HEK293 (cell line): ENCODE data around the gene GRK5.

ENCODE experiments used
- CTCF ChIA-PET: fragments of 350-600 bp; formaldehyde crosslinking; extraction: SDS; loops from one replicate; lab custom pipeline; 2021; ENCODE audit warnings: antibody characterized with exemption; lab: Yijun Ruan, JAX
- POLR2A ChIA-PET: fragments of 300-600 bp; formaldehyde crosslinking; extraction: SDS; loops from one replicate; lab custom pipeline; 2020; ENCODE audit warnings: antibody characterized with exemption, inconsistent platforms; lab: Yijun Ruan, JAX
- H3K27ac ChIP-seq: fragments of 200-500 bp; sonication (Bioruptor generic); 2 replicates; pipeline ENCODE4 v1.5.1; 2014; ENCODE audit warnings: low read depth, low read length, control low read depth, inconsistent platforms; ENCODE audit errors: extremely low read depth
- H3K36me3 ChIP-seq, 2 experiments: fragments of 200-500 bp in 1 of 2; sonication (Bioruptor generic) in 1 of 2; 1 replicate in 1 of 2; 2 replicates in 1 of 2; pipeline ENCODE4 v1.5.1; 2014 to 2017; ENCODE audit warnings: inconsistent platforms in 2 of 2, low read length in 2 of 2; ENCODE audit not compliant: control insufficient read depth in 2 of 2, insufficient read depth in 1 of 2
- H3K4me1 ChIP-seq: fragments of 200-500 bp; sonication (Bioruptor generic); 2 replicates; pipeline ENCODE4 v1.5.1; 2014; ENCODE audit warnings: mild to moderate bottlenecking, low read length, inconsistent platforms; ENCODE audit not compliant: control insufficient read depth, insufficient read depth
- H3K4me3 ChIP-seq: 2 replicates; pipeline ENCODE4 v1.5.1; 2011; ENCODE audit warnings: low read depth, mild to moderate bottlenecking, control low read depth, low read length, moderate library complexity
- H3K9me3 ChIP-seq: fragments of 200-500 bp; sonication (Bioruptor generic); 2 replicates; pipeline ENCODE4 v1.5.1; 2014; ENCODE audit warnings: low read depth, low read length, inconsistent platforms; ENCODE audit not compliant: control insufficient read depth, insufficient read depth
- BCL11A ChIP-seq: fragments of 450-650 bp; formaldehyde crosslinking; IDR thresholded peaks from 2 replicates; pipeline ENCODE4 v1.5.1; 2016; ENCODE audit warnings: low read depth, missing biosample characterization, missing genetic modification characterization
- HOXA7 ChIP-seq: sonication (generic); formaldehyde crosslinking; IDR thresholded peaks from 2 replicates; pipeline ENCODE4 v1.8.1; 2022; ENCODE audit warnings: missing genetic modification reagents, borderline replicate concordance
- PRDM1 ChIP-seq: fragments of 450-650 bp; formaldehyde crosslinking; IDR thresholded peaks from 2 replicates; pipeline ENCODE4; 2016; ENCODE audit warnings: missing biosample characterization, missing genetic modification characterization
- ZBTB21 ChIP-seq: fragments of 450-650 bp; formaldehyde crosslinking; IDR thresholded peaks from 2 replicates; pipeline ENCODE4 v1.5.1; 2017; ENCODE audit warnings: missing biosample characterization, missing genetic modification characterization
- ZEB2 ChIP-seq: fragments of 450-650 bp; formaldehyde crosslinking; IDR thresholded peaks from 2 replicates; pipeline ENCODE4 v1.5.1; 2016; ENCODE audit warnings: missing biosample characterization, missing genetic modification characterization
- ZFP69B ChIP-seq: fragments of 450-650 bp; formaldehyde crosslinking; IDR thresholded peaks from 2 replicates; pipeline ENCODE4 v1.5.1; 2016; ENCODE audit warnings: missing biosample characterization, missing genetic modification characterization
- ZIC2 ChIP-seq: fragments of 450-650 bp; formaldehyde crosslinking; IDR thresholded peaks from 2 replicates; pipeline ENCODE4 v1.5.1; 2016; ENCODE audit warnings: missing biosample characterization, missing genetic modification characterization
- ZNF10 ChIP-seq: fragments of 450-650 bp; formaldehyde crosslinking; IDR thresholded peaks from 2 replicates; pipeline ENCODE4 v1.5.1; 2017; ENCODE audit warnings: missing biosample characterization, missing genetic modification characterization
- ZNF112 ChIP-seq: fragments of 450-650 bp; formaldehyde crosslinking; IDR thresholded peaks from 2 replicates; pipeline ENCODE4 v1.5.0; 2017; ENCODE audit warnings: missing biosample characterization, missing genetic modification characterization
- ZNF133 ChIP-seq: fragments of 450-650 bp; formaldehyde crosslinking; IDR thresholded peaks from 2 replicates; pipeline ENCODE4 v1.5.1; 2016; ENCODE audit warnings: missing biosample characterization, missing genetic modification characterization
- ZNF404 ChIP-seq: fragments of 450-650 bp; formaldehyde crosslinking; IDR thresholded peaks from 2 replicates; pipeline ENCODE4 v1.5.1; 2017; ENCODE audit warnings: missing biosample characterization, missing genetic modification characterization
- ZNF514 ChIP-seq: fragments of 450-650 bp; formaldehyde crosslinking; IDR thresholded peaks from 2 replicates; pipeline ENCODE4 v1.5.1; 2016; ENCODE audit warnings: missing biosample characterization, missing genetic modification characterization
- ZNF560 ChIP-seq: fragments of 450-650 bp; formaldehyde crosslinking; IDR thresholded peaks from 2 replicates; pipeline ENCODE4 v1.5.1; 2017; ENCODE audit warnings: missing biosample characterization, missing genetic modification characterization, borderline replicate concordance
- ZNF621 ChIP-seq: fragments of 450-650 bp; formaldehyde crosslinking; IDR thresholded peaks from 2 replicates; pipeline ENCODE4 v1.5.1; 2017; ENCODE audit warnings: missing biosample characterization, missing genetic modification characterization
- ZNF660 ChIP-seq: fragments of 450-650 bp; IDR thresholded peaks from 2 replicates; pipeline ENCODE4 v1.5.1; 2018; ENCODE audit warnings: missing biosample characterization, mild to moderate bottlenecking, missing genetic modification characterization
- ZNF692 ChIP-seq: fragments of 450-650 bp; formaldehyde crosslinking; IDR thresholded peaks from 2 replicates; pipeline ENCODE4 v1.5.1; 2016; ENCODE audit warnings: missing biosample characterization, missing genetic modification characterization
- ZNF777 ChIP-seq: fragments of 450-650 bp; formaldehyde crosslinking; IDR thresholded peaks from 2 replicates; pipeline ENCODE4 v1.5.1; 2017; ENCODE audit warnings: missing biosample characterization, missing genetic modification characterization, borderline replicate concordance
- ZNF843 ChIP-seq: fragments of 450-650 bp; formaldehyde crosslinking; IDR thresholded peaks from 2 replicates; pipeline ENCODE4 v1.5.1; 2016; ENCODE audit warnings: missing biosample characterization, missing genetic modification characterization
- ZSCAN30 ChIP-seq: fragments of 450-650 bp; IDR thresholded peaks from 2 replicates; pipeline ENCODE4 v1.5.1; 2018; ENCODE audit warnings: missing biosample characterization, mild to moderate bottlenecking, missing genetic modification characterization, moderate library complexity
- ZXDB ChIP-seq: fragments of 450-650 bp; formaldehyde crosslinking; IDR thresholded peaks from 2 replicates; pipeline ENCODE4 v1.5.1; 2016; ENCODE audit warnings: missing biosample characterization, missing genetic modification characterization
- TF ChIP-seq, protein P1 (sequence below): fragments of 450-650 bp; formaldehyde crosslinking; IDR thresholded peaks from 2 replicates; pipeline ENCODE4 v1.5.1; 2016; ENCODE audit warnings: missing biosample characterization, missing genetic modification characterization, borderline replicate concordance
- TF ChIP-seq, protein P2 (sequence below): fragments of 450-650 bp; formaldehyde crosslinking; IDR thresholded peaks from 2 replicates; pipeline ENCODE4 v1.5.1; 2016; ENCODE audit warnings: missing biosample characterization, missing genetic modification characterization
- TF ChIP-seq, protein P3 (sequence below): fragments of 450-650 bp; formaldehyde crosslinking; IDR thresholded peaks from 2 replicates; pipeline ENCODE4 v1.5.1; 2016; ENCODE audit warnings: missing biosample characterization, missing genetic modification characterization, low read depth

The GRK5 gene

DNA sequence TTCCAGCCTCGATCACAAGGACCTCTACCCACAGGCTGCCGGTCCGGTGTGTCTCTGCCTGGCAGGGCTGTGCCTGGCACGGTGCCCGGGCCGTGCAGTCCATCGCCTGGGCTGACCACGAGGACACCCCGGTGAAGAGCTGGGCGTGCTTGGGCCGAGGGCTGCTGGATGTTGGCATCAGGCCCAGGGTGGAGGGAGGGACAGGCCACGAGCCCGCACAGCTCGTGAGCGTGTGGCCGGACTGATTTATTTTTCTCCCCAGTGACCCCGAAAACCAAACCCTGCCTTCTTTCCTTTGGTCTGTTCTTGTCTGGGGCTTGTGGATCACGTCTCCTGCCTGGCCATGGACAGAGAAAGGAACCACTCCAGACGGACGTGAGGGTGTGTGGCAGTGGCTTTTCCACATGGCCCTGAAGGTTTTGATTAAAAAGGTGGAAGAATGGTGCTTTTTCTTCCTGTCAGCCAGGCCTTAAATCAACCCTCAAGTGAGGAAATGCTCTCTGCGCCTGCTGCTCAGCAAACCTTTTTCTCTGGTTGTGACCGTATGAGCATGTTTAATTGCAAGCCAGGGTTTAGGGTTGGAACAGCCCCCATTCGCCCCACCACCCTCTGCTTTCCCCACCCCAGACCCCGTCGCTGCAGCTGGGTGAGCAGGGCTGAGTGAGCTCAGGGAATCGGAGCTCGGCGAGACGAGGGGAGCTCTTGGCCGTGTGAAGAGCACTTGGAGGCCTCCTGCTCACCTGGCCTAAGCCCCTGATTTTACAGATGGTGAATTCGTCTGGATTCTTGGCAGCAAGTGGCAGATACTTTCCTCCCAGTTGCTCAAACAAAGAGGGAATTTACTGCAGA lies 205.1 kb downstream of the GRK5 start:
- no peaks in the 10 kb centered on the region for H3K9me3 ChIP-seq
- POLR2A ChIA-PET, result no interaction called here
- H3K36me3 ChIP-seq, result no peaks in the 10 kb centered on the region
- no peaks in the 10 kb centered on the region for H3K4me1 ChIP-seq
- no peak overlapping the region for H3K4me3 ChIP-seq
- CTCF ChIA-PET, result interaction anchor here (1.0 kb wide), 1 partner anchor 129 kb away, joined by 4 read pairs; no protein-coding TSS in a partner anchor
- no peak overlapping the region for H3K27ac ChIP-seq
- no peak for TF ChIP-seq ZXDB (tag by site-specific recombination)
- TF ChIP-seq ZEB2, result no peak
- no peak for TF ChIP-seq ZNF621 (tag by site-specific recombination)
- TF ChIP-seq HOXA7 (CRISPR knock-in tag), result no peak
- TF ChIP-seq, protein P1, sequence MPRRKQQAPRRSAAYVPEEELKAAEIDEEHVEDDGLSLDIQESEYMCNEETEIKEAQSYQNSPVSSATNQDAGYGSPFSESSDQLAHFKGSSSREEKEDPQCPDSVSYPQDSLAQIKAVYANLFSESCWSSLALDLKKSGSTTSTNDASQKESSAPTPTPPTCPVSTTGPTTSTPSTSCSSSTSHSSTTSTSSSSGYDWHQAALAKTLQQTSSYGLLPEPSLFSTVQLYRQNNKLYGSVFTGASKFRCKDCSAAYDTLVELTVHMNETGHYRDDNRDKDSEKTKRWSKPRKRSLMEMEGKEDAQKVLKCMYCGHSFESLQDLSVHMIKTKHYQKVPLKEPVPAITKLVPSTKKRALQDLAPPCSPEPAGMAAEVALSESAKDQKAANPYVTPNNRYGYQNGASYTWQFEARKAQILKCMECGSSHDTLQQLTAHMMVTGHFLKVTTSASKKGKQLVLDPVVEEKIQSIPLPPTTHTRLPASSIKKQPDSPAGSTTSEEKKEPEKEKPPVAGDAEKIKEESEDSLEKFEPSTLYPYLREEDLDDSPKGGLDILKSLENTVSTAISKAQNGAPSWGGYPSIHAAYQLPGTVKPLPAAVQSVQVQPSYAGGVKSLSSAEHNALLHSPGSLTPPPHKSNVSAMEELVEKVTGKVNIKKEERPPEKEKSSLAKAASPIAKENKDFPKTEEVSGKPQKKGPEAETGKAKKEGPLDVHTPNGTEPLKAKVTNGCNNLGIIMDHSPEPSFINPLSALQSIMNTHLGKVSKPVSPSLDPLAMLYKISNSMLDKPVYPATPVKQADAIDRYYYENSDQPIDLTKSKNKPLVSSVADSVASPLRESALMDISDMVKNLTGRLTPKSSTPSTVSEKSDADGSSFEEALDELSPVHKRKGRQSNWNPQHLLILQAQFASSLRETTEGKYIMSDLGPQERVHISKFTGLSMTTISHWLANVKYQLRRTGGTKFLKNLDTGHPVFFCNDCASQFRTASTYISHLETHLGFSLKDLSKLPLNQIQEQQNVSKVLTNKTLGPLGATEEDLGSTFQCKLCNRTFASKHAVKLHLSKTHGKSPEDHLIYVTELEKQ, result no peak
- TF ChIP-seq ZFP69B (tag by site-specific recombination), result no peak
- no peak for TF ChIP-seq ZNF112 (tag by site-specific recombination)
- TF ChIP-seq ZNF660 (tag by site-specific recombination), result no peak
- TF ChIP-seq ZNF777 (tag by site-specific recombination), result no peak
- no peak for TF ChIP-seq ZNF692

GRCh38 chr10:119413093-119413453 lies 205.7 kb downstream of the GRK5 start:
- Histone ChIP-seq H3K27ac (no peak overlapping the region), H3K4me3 (no peak overlapping the region), H3K4me1 (no peaks in the 10 kb centered on the region), H3K9me3 (no peaks in the 10 kb centered on the region), H3K36me3 (no peaks in the 10 kb centered on the region)
- POLR2A ChIA-PET, result no interaction called here
- CTCF ChIA-PET, result no interaction called here
- TF ChIP-seq ZBTB21 (tag by site-specific recombination), result no peak
- TF ChIP-seq ZIC2 (tag by site-specific recombination), result no peak
- no peak for TF ChIP-seq ZSCAN30 (tag by site-specific recombination)
- TF ChIP-seq ZNF10 (tag by site-specific recombination), result no peak
- no peak for TF ChIP-seq ZNF404 (tag by site-specific recombination)
- TF ChIP-seq ZNF843 (tag by site-specific recombination), result no peak
- TF ChIP-seq, all 188 proteins: peak for 0

- no peak overlapping the region for H3K27ac ChIP-seq
- no peak overlapping the region for H3K4me3 ChIP-seq
- CTCF ChIA-PET, result no interaction called here
- POLR2A ChIA-PET, result interaction anchor here (1.1 kb wide), 1 partner anchor 206 kb away, joined by 4 read pairs; the partner anchor contains the start of gene GRK5
- no peaks in the 10 kb centered on the region for H3K36me3 ChIP-seq
- no peaks in the 10 kb centered on the region for H3K4me1 ChIP-seq
- H3K9me3 ChIP-seq, result no peaks in the 10 kb centered on the region
- no peak for TF ChIP-seq ZNF514
- no peak for TF ChIP-seq ZNF133
- TF ChIP-seq, protein P2, sequence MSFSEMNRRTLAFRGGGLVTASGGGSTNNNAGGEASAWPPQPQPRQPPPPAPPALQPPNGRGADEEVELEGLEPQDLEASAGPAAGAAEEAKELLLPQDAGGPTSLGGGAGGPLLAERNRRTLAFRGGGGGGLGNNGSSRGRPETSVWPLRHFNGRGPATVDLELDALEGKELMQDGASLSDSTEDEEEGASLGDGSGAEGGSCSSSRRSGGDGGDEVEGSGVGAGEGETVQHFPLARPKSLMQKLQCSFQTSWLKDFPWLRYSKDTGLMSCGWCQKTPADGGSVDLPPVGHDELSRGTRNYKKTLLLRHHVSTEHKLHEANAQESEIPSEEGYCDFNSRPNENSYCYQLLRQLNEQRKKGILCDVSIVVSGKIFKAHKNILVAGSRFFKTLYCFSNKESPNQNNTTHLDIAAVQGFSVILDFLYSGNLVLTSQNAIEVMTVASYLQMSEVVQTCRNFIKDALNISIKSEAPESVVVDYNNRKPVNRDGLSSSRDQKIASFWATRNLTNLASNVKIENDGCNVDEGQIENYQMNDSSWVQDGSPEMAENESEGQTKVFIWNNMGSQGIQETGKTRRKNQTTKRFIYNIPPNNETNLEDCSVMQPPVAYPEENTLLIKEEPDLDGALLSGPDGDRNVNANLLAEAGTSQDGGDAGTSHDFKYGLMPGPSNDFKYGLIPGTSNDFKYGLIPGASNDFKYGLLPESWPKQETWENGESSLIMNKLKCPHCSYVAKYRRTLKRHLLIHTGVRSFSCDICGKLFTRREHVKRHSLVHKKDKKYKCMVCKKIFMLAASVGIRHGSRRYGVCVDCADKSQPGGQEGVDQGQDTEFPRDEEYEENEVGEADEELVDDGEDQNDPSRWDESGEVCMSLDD (tag by site-specific recombination), result no peak
- TF ChIP-seq, protein P3, sequence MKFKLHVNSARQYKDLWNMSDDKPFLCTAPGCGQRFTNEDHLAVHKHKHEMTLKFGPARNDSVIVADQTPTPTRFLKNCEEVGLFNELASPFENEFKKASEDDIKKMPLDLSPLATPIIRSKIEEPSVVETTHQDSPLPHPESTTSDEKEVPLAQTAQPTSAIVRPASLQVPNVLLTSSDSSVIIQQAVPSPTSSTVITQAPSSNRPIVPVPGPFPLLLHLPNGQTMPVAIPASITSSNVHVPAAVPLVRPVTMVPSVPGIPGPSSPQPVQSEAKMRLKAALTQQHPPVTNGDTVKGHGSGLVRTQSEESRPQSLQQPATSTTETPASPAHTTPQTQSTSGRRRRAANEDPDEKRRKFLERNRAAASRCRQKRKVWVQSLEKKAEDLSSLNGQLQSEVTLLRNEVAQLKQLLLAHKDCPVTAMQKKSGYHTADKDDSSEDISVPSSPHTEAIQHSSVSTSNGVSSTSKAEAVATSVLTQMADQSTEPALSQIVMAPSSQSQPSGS (tag by site-specific recombination), result no peak
- no peak for TF ChIP-seq BCL11A (tag by site-specific recombination)
- TF ChIP-seq ZNF560 (tag by site-specific recombination), result no peak
- TF ChIP-seq PRDM1 (tag by site-specific recombination), result no peak
These were observed 206.2 kb downstream of the GRK5 start for GRCh38 chr10:119413471-119414080.
